Measurements from ENCODE around the gene TXN2.
A peak's percentile ranks its signal among the peaks of the same experiment; 100 is the strongest.

DNA sequence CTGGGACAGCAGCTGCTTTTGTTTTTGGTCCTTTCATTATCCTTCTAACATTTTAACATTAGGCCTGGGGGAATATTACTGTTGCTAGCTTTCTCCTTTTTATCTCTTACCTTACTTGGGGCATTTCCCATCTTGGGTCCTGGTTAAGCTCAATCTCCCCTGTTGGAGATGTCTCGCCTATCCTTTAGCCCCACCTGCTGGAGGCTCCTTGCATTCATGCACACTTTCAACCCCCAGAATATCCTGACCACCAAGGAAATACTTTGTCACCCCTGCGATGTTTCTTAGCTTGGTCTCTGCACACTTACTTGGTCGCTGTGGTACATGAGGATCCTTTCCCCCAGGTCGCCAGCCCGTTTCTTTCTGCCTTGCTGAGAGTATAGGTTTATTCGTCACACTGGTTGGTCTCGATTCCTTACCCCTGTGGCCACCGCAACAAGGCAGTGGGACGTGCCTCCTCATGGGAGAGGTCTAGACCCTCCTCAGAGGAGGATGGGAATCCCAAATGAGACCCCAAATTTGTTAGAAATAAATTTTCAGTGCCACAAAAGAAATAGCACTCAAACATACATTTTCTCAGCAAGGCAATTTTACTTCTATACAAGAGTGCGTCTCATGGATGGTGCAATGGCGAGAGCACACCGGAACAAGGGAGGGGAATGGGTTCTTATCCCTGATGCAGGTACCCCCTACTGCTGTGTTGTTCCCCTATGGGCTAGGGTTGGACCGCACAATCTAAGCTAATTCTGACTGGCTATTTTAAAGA is 5.4 kb upstream of the TXN2 start:
- TF ChIP-seq, protein P1, sequence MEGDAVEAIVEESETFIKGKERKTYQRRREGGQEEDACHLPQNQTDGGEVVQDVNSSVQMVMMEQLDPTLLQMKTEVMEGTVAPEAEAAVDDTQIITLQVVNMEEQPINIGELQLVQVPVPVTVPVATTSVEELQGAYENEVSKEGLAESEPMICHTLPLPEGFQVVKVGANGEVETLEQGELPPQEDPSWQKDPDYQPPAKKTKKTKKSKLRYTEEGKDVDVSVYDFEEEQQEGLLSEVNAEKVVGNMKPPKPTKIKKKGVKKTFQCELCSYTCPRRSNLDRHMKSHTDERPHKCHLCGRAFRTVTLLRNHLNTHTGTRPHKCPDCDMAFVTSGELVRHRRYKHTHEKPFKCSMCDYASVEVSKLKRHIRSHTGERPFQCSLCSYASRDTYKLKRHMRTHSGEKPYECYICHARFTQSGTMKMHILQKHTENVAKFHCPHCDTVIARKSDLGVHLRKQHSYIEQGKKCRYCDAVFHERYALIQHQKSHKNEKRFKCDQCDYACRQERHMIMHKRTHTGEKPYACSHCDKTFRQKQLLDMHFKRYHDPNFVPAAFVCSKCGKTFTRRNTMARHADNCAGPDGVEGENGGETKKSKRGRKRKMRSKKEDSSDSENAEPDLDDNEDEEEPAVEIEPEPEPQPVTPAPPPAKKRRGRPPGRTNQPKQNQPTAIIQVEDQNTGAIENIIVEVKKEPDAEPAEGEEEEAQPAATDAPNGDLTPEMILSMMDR (IDR thresholded peaks at IDR 0.05) = peak; percentile 72 to 83 (median 81)
- TF ChIP-seq POLR2AphosphoS5 (IDR thresholded peaks at IDR 0.05) = peak; percentile 23 to 75

Data from esophagus muscularis mucosa (tissue), 3 donors.